GM19193 (cell line): ENCODE data around the gene NEK9.

Source experiments
- POLR2A ChIP-seq: IDR thresholded peaks from 4 replicates; pipeline ENCODE4 v1.6.1; 2011; ENCODE audit not compliant: insufficient read depth, insufficient read length; ENCODE audit errors: extremely low read depth

Gene NEK9

GRCh38 chr14:75067212-75067611 lies 59.6 kb downstream of the NEK9 start:
- TF ChIP-seq POLR2A: no peak

- TF ChIP-seq POLR2A: no peak
These were observed 60.2 kb downstream of the NEK9 start for GRCh38 chr14:75066691-75067090.

- TF ChIP-seq POLR2A: no peak
These were observed 62.7 kb downstream of the NEK9 start for GRCh38 chr14:75064205-75064567.

- peak; percentile 81 for TF ChIP-seq POLR2A
These were observed 63.2 kb downstream of the NEK9 start, which contains the start of gene ACYP1 for GRCh38 chr14:75063491-75064204. TSS of gene ACYP1 (minus strand) at chr14:75064024. CDS start at chr14:75063553, 471 bp downstream.

- TF ChIP-seq POLR2A: no peak
These were observed 63.8 kb downstream of the NEK9 start for GRCh38 chr14:75063013-75063412.

- no peak for TF ChIP-seq POLR2A
These were observed 66.4 kb downstream of the NEK9 start for GRCh38 chr14:75060420-75060819.

- no peak for TF ChIP-seq POLR2A
These were observed 67.2 kb downstream of the NEK9 start for GRCh38 chr14:75059642-75060041.

- TF ChIP-seq POLR2A: no peak
These were observed 72.4 kb downstream of the NEK9 start for GRCh38 chr14:75054421-75054820.

GRCh38 chr14:75053396-75054291 lies 73.2 kb downstream of the NEK9 start:
- TF ChIP-seq POLR2A: no peak

GRCh38 chr14:75051556-75051899 lies 75.3 kb downstream of the NEK9 start:
- no peak for TF ChIP-seq POLR2A

- peak; percentile 71 for TF ChIP-seq POLR2A
These were observed 75.8 kb downstream of the NEK9 start, which contains the start of gene MLH3 for GRCh38 chr14:75050852-75051555. TSS of gene MLH3 (minus strand) at chr14:75051467. CDS start at chr14:75049655, 1,812 bp downstream.

- no peak for TF ChIP-seq POLR2A
These were observed 77.1 kb downstream of the NEK9 start for GRCh38 chr14:75049731-75050201.

GRCh38 chr14:75049136-75049535 lies 77.7 kb downstream of the NEK9 start:
- no peak for TF ChIP-seq POLR2A

GRCh38 chr14:75048101-75048500 lies 78.7 kb downstream of the NEK9 start:
- no peak for TF ChIP-seq POLR2A

- TF ChIP-seq POLR2A: no peak
These were observed 79.3 kb downstream of the NEK9 start for GRCh38 chr14:75047506-75047905.
